HEK293 (cell line): ENCODE results near the gene C9orf43.
A peak's percentile ranks its signal among the peaks of the same experiment; 100 is the strongest.
"Not testable (repeated sequence)": the region's sequence is repeated elsewhere in the genome, so short reads cannot be mapped to it uniquely, and the experiment has no call there.

Experiments used
- CTCF ChIA-PET: fragments of 350-600 bp; formaldehyde crosslinking; extraction: SDS; loops from one replicate; lab custom pipeline; 2021; ENCODE audit warnings: antibody characterized with exemption; lab: Yijun Ruan, JAX
- POLR2A ChIA-PET: fragments of 300-600 bp; formaldehyde crosslinking; extraction: SDS; loops from one replicate; lab custom pipeline; 2020; ENCODE audit warnings: antibody characterized with exemption, inconsistent platforms; lab: Yijun Ruan, JAX
- H3K27ac ChIP-seq: fragments of 200-500 bp; sonication (Bioruptor generic); 2 replicates; pipeline ENCODE4 v1.5.1; 2014; ENCODE audit warnings: low read depth, low read length, control low read depth, inconsistent platforms; ENCODE audit errors: extremely low read depth
- H3K36me3 ChIP-seq, 2 experiments: fragments of 200-500 bp in 1 of 2; sonication (Bioruptor generic) in 1 of 2; 1 replicate in 1 of 2; 2 replicates in 1 of 2; pipeline ENCODE4 v1.5.1; 2014 to 2017; ENCODE audit warnings: inconsistent platforms in 2 of 2, low read length in 2 of 2; ENCODE audit not compliant: control insufficient read depth in 2 of 2, insufficient read depth in 1 of 2
- H3K4me1 ChIP-seq: fragments of 200-500 bp; sonication (Bioruptor generic); 2 replicates; pipeline ENCODE4 v1.5.1; 2014; ENCODE audit warnings: mild to moderate bottlenecking, low read length, inconsistent platforms; ENCODE audit not compliant: control insufficient read depth, insufficient read depth
- H3K4me3 ChIP-seq: 2 replicates; pipeline ENCODE4 v1.5.1; 2011; ENCODE audit warnings: low read depth, mild to moderate bottlenecking, control low read depth, low read length, moderate library complexity
- H3K9me3 ChIP-seq: fragments of 200-500 bp; sonication (Bioruptor generic); 2 replicates; pipeline ENCODE4 v1.5.1; 2014; ENCODE audit warnings: low read depth, low read length, inconsistent platforms; ENCODE audit not compliant: control insufficient read depth, insufficient read depth
- BCL11B ChIP-seq: fragments of 450-650 bp; formaldehyde crosslinking; IDR thresholded peaks from 2 replicates; pipeline ENCODE4 v1.5.1; 2016; ENCODE audit warnings: low read depth, missing biosample characterization, missing genetic modification characterization
- KLF16 ChIP-seq: fragments of 450-650 bp; formaldehyde crosslinking; IDR thresholded peaks from 2 replicates; pipeline ENCODE4 v1.5.1; 2017; ENCODE audit warnings: missing biosample characterization, missing genetic modification characterization
- KLF8 ChIP-seq: fragments of 450-650 bp; formaldehyde crosslinking; IDR thresholded peaks from 2 replicates; pipeline ENCODE4 v1.5.1; 2016; ENCODE audit warnings: missing biosample characterization, missing genetic modification characterization
- MZF1 ChIP-seq: fragments of 450-650 bp; formaldehyde crosslinking; IDR thresholded peaks from 2 replicates; pipeline ENCODE4 v1.5.1; 2017; ENCODE audit warnings: missing biosample characterization, missing genetic modification characterization, borderline replicate concordance
- SP3 ChIP-seq: fragments of 450-650 bp; formaldehyde crosslinking; IDR thresholded peaks from 2 replicates; pipeline ENCODE4 v1.5.1; 2016; ENCODE audit warnings: missing biosample characterization, missing genetic modification characterization
- WT1 ChIP-seq: fragments of 450-650 bp; formaldehyde crosslinking; IDR thresholded peaks from 2 replicates; pipeline ENCODE4 v1.5.1; 2016; ENCODE audit warnings: missing biosample characterization, missing genetic modification characterization
- ZEB2 ChIP-seq: fragments of 450-650 bp; formaldehyde crosslinking; IDR thresholded peaks from 2 replicates; pipeline ENCODE4 v1.5.1; 2016; ENCODE audit warnings: missing biosample characterization, missing genetic modification characterization
- ZNF585B ChIP-seq: fragments of 450-650 bp; formaldehyde crosslinking; IDR thresholded peaks from 2 replicates; pipeline ENCODE4 v1.5.1; 2016; ENCODE audit warnings: missing biosample characterization, missing genetic modification characterization
- ZNF626 ChIP-seq: fragments of 450-650 bp; sonication (Bioruptor Pico); formaldehyde crosslinking; IDR thresholded peaks from 2 replicates; pipeline ENCODE4 v1.5.1; 2018; ENCODE audit warnings: missing biosample characterization, missing genetic modification characterization, inconsistent platforms
- ZNF629 ChIP-seq: fragments of 450-650 bp; formaldehyde crosslinking; IDR thresholded peaks from 2 replicates; pipeline ENCODE4 v1.5.1; 2017; ENCODE audit warnings: missing biosample characterization, missing genetic modification characterization
- ZNF747 ChIP-seq: fragments of 450-650 bp; formaldehyde crosslinking; IDR thresholded peaks from 2 replicates; pipeline ENCODE4 v1.5.1; 2016; ENCODE audit warnings: missing biosample characterization, missing genetic modification characterization
- TF ChIP-seq, protein P1 (sequence below): fragments of 450-650 bp; formaldehyde crosslinking; IDR thresholded peaks from 2 replicates; pipeline ENCODE4 v1.5.1; 2016; ENCODE audit warnings: missing biosample characterization, missing genetic modification characterization, low read depth
- TF ChIP-seq, protein P2 (sequence below): fragments of 450-650 bp; formaldehyde crosslinking; IDR thresholded peaks from 2 replicates; pipeline ENCODE4 v1.5.1; 2016; ENCODE audit warnings: missing biosample characterization, missing genetic modification characterization
- TF ChIP-seq, protein P3 (sequence below): fragments of 450-650 bp; formaldehyde crosslinking; IDR thresholded peaks from 2 replicates; pipeline ENCODE4 v1.5.1; 2016; ENCODE audit warnings: missing biosample characterization, missing genetic modification characterization
- TF ChIP-seq, protein P4 (sequence below): fragments of 450-650 bp; formaldehyde crosslinking; IDR thresholded peaks from 2 replicates; pipeline ENCODE4 v1.5.1; 2016; ENCODE audit warnings: missing biosample characterization, missing genetic modification characterization

C9orf43 gene

DNA sequence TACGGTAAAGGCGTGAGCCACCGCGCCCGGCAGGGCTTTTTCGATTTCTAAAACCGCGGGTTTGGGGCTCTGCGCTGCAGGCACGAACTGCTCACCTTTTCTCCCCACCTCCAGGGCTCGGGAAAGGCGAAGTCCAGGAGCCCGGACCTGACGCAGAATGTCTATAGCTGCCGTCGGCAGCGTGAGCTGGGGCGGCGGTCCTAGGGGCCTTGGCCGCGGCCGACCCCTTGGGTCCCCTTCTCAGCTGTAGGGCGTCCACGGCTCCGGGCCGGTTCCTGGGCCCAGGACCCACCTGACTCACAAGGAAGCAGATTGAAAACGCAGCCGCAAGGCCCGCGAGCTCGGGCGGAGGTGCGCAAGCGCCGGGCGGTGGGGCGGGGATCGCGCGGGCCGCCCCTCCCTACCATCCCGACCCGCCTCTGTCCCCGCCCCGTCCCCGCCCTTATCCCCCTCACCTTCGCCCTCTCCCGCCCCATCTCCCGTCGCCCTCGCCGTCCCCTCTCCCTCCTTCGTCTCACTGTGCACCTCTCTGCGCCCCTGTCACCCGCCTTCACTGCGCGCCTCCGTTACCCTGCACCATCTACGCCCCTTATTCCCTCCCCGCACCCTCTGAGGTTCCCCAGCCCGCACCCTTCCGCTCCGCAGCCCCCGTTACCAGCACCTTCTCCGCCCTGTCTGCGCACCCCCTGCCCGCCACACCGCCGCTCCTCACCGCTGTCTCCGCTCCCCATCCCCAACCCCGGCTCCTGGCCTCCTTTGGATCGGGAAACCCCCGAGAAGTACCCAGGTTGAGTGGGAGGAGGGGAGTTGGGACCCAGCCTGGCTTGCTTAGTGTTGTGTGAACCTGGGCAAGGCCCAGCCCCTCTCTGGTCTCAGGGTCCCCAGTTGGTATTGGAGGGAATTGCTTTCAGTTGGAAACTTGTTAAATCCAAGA is 33.6 kb upstream of the C9orf43 start, which contains the start of gene HDHD3 (continued):
- TF ChIP-seq, protein P1, sequence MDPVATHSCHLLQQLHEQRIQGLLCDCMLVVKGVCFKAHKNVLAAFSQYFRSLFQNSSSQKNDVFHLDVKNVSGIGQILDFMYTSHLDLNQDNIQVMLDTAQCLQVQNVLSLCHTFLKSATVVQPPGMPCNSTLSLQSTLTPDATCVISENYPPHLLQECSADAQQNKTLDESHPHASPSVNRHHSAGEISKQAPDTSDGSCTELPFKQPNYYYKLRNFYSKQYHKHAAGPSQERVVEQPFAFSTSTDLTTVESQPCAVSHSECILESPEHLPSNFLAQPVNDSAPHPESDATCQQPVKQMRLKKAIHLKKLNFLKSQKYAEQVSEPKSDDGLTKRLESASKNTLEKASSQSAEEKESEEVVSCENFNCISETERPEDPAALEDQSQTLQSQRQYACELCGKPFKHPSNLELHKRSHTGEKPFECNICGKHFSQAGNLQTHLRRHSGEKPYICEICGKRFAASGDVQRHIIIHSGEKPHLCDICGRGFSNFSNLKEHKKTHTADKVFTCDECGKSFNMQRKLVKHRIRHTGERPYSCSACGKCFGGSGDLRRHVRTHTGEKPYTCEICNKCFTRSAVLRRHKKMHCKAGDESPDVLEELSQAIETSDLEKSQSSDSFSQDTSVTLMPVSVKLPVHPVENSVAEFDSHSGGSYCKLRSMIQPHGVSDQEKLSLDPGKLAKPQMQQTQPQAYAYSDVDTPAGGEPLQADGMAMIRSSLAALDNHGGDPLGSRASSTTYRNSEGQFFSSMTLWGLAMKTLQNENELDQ (tag by site-specific recombination): no peak
- TF ChIP-seq ZNF629: peak; percentile 7; the same call in 1 of the 2 replicates
- TF ChIP-seq, protein P2, sequence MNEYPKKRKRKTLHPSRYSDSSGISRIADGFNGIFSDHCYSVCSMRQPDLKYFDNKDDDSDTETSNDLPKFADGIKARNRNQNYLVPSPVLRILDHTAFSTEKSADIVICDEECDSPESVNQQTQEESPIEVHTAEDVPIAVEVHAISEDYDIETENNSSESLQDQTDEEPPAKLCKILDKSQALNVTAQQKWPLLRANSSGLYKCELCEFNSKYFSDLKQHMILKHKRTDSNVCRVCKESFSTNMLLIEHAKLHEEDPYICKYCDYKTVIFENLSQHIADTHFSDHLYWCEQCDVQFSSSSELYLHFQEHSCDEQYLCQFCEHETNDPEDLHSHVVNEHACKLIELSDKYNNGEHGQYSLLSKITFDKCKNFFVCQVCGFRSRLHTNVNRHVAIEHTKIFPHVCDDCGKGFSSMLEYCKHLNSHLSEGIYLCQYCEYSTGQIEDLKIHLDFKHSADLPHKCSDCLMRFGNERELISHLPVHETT (tag by site-specific recombination): no peak
- peak; percentile 24; the same call in 1 of the 2 replicates for TF ChIP-seq BCL11B
- TF ChIP-seq WT1 (tag by site-specific recombination): 0 out of 2 replicates have a peak, but pooled peaks have one; percentile 16
- TF ChIP-seq MZF1: peak; percentile 14; the same call in 1 of the 2 replicates
- TF ChIP-seq ZEB2 (tag by site-specific recombination): 0 out of 2 replicates have a peak, but pooled peaks have one; percentile 16
- TF ChIP-seq, protein P3, sequence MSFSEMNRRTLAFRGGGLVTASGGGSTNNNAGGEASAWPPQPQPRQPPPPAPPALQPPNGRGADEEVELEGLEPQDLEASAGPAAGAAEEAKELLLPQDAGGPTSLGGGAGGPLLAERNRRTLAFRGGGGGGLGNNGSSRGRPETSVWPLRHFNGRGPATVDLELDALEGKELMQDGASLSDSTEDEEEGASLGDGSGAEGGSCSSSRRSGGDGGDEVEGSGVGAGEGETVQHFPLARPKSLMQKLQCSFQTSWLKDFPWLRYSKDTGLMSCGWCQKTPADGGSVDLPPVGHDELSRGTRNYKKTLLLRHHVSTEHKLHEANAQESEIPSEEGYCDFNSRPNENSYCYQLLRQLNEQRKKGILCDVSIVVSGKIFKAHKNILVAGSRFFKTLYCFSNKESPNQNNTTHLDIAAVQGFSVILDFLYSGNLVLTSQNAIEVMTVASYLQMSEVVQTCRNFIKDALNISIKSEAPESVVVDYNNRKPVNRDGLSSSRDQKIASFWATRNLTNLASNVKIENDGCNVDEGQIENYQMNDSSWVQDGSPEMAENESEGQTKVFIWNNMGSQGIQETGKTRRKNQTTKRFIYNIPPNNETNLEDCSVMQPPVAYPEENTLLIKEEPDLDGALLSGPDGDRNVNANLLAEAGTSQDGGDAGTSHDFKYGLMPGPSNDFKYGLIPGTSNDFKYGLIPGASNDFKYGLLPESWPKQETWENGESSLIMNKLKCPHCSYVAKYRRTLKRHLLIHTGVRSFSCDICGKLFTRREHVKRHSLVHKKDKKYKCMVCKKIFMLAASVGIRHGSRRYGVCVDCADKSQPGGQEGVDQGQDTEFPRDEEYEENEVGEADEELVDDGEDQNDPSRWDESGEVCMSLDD (tag by site-specific recombination): peak; percentile 43; the same call in 1 of the 2 replicates
- no peak for TF ChIP-seq ZNF585B (tag by site-specific recombination)
- peak; percentile 91 for TF ChIP-seq KLF8 (tag by site-specific recombination)
- TF ChIP-seq, protein P4, sequence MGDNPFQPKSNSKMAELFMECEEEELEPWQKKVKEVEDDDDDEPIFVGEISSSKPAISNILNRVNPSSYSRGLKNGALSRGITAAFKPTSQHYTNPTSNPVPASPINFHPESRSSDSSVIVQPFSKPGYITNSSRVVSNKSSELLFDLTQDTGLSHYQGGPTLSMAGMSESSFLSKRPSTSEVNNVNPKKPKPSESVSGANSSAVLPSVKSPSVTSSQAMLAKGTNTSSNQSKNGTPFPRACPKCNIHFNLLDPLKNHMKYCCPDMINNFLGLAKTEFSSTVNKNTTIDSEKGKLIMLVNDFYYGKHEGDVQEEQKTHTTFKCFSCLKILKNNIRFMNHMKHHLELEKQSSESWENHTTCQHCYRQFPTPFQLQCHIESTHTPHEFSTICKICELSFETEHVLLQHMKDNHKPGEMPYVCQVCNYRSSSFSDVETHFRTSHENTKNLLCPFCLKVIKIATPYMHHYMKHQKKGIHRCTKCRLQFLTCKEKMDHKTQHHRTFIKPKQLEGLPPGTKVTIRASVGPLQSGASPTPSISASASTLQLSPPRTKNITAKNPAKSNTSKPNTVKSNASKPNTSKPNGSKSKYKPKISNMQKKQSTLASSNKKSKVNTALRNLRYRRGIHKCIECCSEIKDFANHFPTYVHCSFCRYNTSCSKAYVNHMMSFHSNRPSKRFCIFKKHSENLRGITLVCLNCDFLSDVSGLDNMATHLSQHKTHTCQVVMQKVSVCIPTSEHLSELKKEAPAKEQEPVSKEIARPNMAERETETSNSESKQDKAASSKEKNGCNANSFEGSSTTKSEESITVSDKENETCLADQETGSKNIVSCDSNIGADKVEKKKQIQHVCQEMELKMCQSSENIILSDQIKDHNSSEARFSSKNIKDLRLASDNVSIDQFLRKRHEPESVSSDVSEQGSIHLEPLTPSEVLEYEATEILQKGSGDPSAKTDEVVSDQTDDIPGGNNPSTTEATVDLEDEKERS (tag by site-specific recombination): no peak
- TF ChIP-seq SP3: peak; percentile 94
- 0 out of 2 replicates have a peak, but pooled peaks have one; percentile 25 for TF ChIP-seq KLF16 (tag by site-specific recombination)
- no peak for TF ChIP-seq ZNF747 (tag by site-specific recombination)
- no peak for TF ChIP-seq ZNF626 (tag by site-specific recombination)

DNA sequence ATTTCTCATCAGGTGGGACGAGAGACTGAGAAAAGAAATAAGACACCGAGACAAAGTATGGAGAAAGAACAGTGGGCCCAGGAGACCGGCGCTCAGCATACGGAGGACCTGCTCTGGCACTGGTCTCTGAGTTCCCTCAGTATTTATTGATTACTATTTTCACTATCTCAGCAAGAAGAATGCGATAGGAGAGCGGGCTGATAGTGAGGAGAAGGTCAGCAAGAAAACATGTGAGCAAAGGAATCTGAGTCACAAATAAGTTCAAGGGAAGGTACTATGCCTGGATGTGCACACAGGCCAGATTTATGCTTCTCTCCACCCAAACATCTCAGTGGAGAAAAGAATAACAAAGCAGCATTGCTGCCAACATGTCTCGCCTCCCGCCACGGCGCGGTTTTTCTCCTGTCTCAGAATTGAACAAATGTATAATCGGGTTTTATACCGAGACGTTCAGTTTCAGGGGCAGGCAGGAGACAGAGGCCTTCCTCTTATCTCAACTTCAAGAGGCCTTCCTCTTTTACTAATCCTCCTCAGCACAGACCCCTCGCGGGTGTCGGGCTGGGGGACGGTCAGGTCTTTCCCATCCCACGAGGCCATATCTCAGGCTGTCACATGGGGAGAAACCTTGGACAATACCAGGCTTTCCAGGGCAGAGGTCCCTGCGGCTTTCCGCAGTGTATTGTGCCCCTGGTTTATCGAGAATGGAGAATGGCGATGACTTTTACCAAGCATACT is 31.3 kb upstream of the C9orf43 start:
- POLR2A ChIA-PET, H3K27ac ChIP-seq, H3K9me3 ChIP-seq, H3K4me1 ChIP-seq, H3K4me3 ChIP-seq: not testable (repeated sequence)
- H3K36me3 ChIP-seq: peaks cover 0 to 13% of the 10 kb centered on the region in 2 experiments; a peak in 2 of 3 replicates
- CTCF ChIA-PET: interaction anchor here (1.3 kb wide), 1 partner anchor 22 kb away, joined by 4 read pairs; the partner anchor contains the start of gene ALAD

DNA sequence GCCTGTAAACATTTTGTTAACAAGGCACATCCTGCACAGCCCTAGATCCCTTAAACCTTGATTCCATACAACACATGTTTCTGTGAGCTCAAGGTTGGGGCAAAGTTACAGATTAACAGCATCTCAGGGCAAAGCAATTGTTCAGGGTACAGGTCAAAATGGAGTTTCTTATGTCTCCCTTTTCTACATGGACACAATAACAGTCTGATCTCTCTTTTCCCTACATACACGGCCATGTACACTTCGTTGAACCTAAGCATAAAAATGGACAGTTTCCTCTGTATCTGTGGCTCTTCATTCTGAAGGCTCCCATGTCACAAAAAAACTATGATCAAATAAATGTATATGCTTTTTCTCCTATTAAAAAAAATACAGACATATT is 30.7 kb upstream of the C9orf43 start:
- POLR2A ChIA-PET: not testable (repeated sequence)

More for the DNA sequence above, 30.7 kb upstream of the C9orf43 start:
- not testable (repeated sequence) for H3K36me3 ChIP-seq, H3K27ac ChIP-seq, H3K9me3 ChIP-seq, H3K4me3 ChIP-seq, H3K4me1 ChIP-seq
- CTCF ChIA-PET: interaction anchor here (1.3 kb wide), 1 partner anchor 21 kb away, joined by 4 read pairs; the partner anchor contains the start of gene ALAD
